Activated CD8-positive, alpha-beta memory T cell treated with anti-CD3 and anti-CD28 coated beads for 1 hour (primary cell): ENCODE data around the gene RPGRIP1L.

Experiments
- DNase-seq, 2 donors: peaks; one replicate each; pipeline ENCODE4 v3.0.0-alpha.2; 2020; ENCODE audit warnings: low read depth in 1 of 2; ENCODE audit errors: extremely low read depth in 1 of 2

Gene RPGRIP1L

GRCh38 chr16:53559270-53559951, 144.2 kb downstream of the RPGRIP1L start:
- DNase-seq: no peak

GRCh38 chr16:53558710-53559109, 144.9 kb downstream of the RPGRIP1L start:
- no peak for DNase-seq

GRCh38 chr16:53556521-53556920, 147.1 kb downstream of the RPGRIP1L start:
- DNase-seq: no peak

DNA sequence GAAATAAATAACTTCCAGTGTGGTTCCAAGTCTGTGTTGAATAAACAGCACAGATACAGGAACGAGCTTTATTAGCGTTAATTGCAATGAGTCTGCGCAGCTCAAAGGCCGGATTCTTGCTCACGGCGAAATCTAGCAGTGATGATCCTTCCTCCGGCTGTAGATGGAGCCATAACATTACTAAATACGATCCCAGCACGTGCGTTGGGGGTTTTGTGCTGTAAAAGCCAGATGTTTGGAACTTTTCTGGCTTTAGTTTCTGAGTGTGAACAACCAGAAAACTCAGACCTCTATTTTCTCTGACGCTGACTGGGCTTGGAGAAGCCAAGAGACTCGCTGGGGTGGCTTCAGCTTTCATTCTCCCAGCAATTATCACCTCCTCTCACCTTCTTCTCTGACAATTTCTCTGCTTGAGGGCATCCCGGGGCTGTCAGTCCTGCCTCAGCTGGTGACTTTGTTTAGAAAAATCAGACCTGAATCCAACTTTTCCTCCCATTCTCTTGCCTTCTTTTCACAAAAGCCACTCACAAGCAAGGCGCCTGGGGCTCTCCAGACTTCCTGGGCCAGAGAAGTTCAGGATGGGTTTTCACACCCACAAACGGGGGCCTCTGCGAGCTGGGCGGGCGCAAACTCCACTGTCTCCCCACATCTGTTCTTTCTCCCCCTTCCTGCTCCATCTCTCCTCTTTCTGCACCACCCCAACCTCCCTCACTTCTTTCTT, 153.5 kb downstream of the RPGRIP1L start:
- DNase-seq: peak; percentile 13 to 25
